Cardiac fibroblast (primary cell): ENCODE data around the gene FAM177A1.
A peak's percentile ranks its signal among the peaks of the same experiment; 100 is the strongest.

ENCODE experiments used
- DNase-seq, 2 donors: peaks; one replicate each; pipeline versions ENCODE4 v3.0.0 to v3.0.0-alpha.2; 2010; ENCODE audit warnings: low read depth in 2 of 2
- H3K4me3 ChIP-seq, 2 donors: replicated peaks in 1 of 2; 1 replicate in 1 of 2; 2 replicates in 1 of 2; pipeline ENCODE4 v1.5.1; 2011; ENCODE audit warnings: low read depth in 2 of 2, low read length in 2 of 2, mild to moderate bottlenecking in 2 of 2, moderate library complexity in 1 of 2
- TF ChIP-seq, protein P1 (sequence below): IDR thresholded peaks from one replicate; pipeline ENCODE4 v1.5.1; 2011; ENCODE audit warnings: low read depth, mild to moderate bottlenecking, low read length, inconsistent platforms

Gene FAM177A1

DNA sequence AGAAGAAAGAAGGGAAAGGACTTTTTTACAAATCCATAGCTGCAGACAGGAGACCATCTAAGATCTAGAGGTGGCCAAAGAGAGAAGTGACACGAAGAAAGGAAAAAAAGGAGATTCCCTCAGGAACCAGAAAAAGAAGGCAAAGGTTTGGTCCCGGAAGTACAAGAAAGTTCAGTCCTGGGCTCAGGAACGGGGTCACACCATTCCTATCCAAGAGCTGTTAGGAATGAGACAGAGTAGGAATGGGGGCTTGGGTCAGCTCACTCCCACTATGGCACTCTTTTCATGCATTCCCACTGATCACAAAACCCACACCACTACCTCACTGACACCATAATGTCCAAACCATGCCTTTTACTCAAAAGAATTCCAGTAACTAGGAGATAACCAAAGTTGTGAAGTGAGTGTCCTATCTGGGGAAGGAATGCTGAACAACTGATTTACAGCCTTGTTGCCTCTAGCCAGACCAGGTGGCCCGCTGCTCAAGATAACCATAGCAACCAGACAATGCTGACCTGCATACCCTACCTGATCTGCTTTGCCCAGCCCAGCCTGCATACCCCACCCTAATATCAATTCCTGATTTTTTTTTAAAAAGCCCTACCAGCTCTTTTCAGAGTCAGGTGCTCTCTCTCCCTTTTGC is 67.4 kb downstream of the FAM177A1 start:
- TF ChIP-seq, protein P1, sequence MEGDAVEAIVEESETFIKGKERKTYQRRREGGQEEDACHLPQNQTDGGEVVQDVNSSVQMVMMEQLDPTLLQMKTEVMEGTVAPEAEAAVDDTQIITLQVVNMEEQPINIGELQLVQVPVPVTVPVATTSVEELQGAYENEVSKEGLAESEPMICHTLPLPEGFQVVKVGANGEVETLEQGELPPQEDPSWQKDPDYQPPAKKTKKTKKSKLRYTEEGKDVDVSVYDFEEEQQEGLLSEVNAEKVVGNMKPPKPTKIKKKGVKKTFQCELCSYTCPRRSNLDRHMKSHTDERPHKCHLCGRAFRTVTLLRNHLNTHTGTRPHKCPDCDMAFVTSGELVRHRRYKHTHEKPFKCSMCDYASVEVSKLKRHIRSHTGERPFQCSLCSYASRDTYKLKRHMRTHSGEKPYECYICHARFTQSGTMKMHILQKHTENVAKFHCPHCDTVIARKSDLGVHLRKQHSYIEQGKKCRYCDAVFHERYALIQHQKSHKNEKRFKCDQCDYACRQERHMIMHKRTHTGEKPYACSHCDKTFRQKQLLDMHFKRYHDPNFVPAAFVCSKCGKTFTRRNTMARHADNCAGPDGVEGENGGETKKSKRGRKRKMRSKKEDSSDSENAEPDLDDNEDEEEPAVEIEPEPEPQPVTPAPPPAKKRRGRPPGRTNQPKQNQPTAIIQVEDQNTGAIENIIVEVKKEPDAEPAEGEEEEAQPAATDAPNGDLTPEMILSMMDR = no peak
- DNase-seq = no peak
- H3K4me3 ChIP-seq = no peak overlapping the region

DNA sequence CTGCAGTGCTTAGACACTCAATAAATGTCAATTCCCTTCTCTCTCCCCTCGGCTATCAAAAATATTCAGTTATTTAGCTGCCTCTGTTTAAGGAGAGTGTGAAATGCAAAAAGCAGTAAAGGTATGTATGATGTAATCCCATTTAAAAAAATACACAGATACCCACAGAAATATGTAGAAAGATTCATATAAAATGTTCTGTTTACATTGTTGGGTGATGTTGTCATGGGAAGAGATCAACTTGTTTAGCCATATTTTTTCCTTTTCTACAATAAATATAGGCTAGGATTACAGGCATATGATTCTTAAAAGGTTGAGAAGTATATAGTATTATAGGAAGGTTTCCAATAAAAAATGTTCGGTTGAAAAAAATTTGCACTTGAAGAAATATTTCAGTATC is 68.0 kb downstream of the FAM177A1 start:
- TF ChIP-seq, protein P1 = no peak
- H3K4me3 ChIP-seq = no peak overlapping the region
- peak in 1 of 2 donors; percentile 43 for DNase-seq

- H3K4me3 ChIP-seq = no peak overlapping the region
- DNase-seq = no peak
- TF ChIP-seq, protein P1 = no peak
Measured at GRCh38 chr14:35116242-35116641, 70.2 kb downstream of the FAM177A1 start.

DNA sequence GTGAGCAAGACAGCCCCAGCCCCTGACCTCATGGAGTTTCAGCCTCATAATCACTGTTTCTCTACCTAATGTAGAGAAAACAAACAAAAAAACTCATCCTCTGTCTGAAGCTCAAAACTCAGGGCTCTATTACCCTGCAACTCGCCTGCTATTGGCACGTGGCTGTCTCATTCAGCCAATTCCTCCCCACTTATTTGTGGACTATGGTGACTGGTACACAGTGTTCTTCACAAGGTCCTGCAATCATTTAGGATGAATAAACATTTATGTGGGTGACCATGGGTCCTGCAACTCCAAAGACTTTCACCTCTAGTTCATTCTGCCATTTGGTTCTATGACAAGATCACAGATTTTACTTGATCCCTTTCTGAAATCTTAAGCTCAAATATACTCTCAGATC is 71.0 kb downstream of the FAM177A1 start:
- TF ChIP-seq, protein P1 = no peak
- no peak overlapping the region for H3K4me3 ChIP-seq
- DNase-seq = no peak

DNA sequence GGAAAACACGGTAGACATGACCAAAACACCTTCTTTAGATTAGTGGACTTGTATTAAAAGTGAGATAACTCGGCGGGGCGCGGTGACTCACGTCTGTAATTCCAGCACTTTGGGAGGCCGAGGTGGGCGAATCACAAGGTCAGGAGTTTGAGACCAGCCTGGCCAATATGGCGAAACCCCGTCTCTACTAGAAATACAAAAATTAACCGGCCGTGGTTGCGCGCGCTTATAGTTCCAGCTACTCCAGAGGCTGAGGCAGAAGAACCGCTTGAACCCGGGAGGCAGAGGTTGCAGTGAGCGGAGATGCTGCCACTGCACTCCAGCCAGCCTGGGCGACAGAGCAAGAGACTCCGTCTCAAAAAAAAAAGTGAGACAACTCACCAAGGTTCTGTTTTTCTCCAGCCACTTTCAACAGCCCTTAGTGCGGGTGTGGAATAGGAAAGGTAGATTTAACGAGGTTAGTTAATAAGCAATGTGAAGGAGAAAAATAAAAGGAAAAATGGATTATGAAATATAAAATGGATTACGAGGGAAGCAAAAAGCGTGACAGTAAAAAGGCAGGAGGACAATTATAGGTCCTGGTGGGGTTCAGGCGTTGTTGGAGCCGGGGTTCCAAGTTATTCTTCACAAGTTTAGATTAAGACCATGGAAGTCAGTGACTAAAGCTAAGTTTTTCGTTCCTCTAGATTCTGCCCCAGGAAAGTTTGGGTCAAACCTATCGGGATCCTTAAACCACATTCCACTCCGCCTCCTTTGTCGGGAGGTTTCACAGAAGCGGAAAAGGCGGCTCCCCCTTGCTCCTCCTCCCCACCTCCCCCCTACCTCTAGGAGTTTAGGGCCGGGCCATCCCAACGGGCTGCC is 75.2 kb downstream of the FAM177A1 start:
- peak; percentile 26 to 96 for DNase-seq
- TF ChIP-seq, protein P1 = no peak
- peak overlapping the region; percentile 77 to 92 for H3K4me3 ChIP-seq

GRCh38 chr14:35121887-35122695 is 76.0 kb downstream of the FAM177A1 start, which contains the start of the genes PPP2R3C and PRORP:
PPP2R3C (minus strand) TSS chr14:35121990; CDS start chr14:35121959, 31 bp downstream.
PRORP (plus strand) TSS chr14:35122552; CDS start chr14:35123246, 694 bp downstream.
- peak; percentile 87 to 97 for DNase-seq
- TF ChIP-seq, protein P1 = no peak
- peak within 1 kb of the TSS; percentile 77 to 92 for H3K4me3 ChIP-seq
